ENCODE data around the gene PTPN6. TPM values are rescaled to one million over a fixed set of nuclear protein-coding genes. Genes with fewer than 3 reads are reported as not detected.

The PTPN6 gene
- total RNA-seq, 1 donor from 2014 or later, result 7.2 TPM

- intact Hi-C loops (cut with DNase I), result no loop called here
- DNase-seq, result no peak
- no peak for ATAC-seq (ENCODE audit: poor library complexity)
Measured at GRCh38 chr12:6981152-6982052, 30.2 kb downstream of the PTPN6 start.

- intact Hi-C loops (cut with DNase I), result no loop called here
- ATAC-seq (ENCODE audit: poor library complexity) (no peak), DNase-seq (no peak)
Measured at GRCh38 chr12:6982532-6982931, 31.4 kb downstream of the PTPN6 start.

- ATAC-seq (ENCODE audit: poor library complexity) (peak; percentile 42), DNase-seq (no peak)
- intact Hi-C loops (cut with DNase I), result no loop called here
Measured at GRCh38 chr12:6987956-6988553, 36.9 kb downstream of the PTPN6 start.

- DNase-seq (no peak), ATAC-seq (ENCODE audit: poor library complexity) (no peak)
- intact Hi-C loops (cut with DNase I), result no loop called here
Measured at GRCh38 chr12:6996040-6996441, 44.9 kb downstream of the PTPN6 start.

GRCh38 chr12:6998715-6999451, 47.7 kb downstream of the PTPN6 start:
- DNase-seq (no peak), ATAC-seq (ENCODE audit: poor library complexity) (peak; percentile 87)
- intact Hi-C loops (cut with DNase I), result no loop called here

- intact Hi-C loops (cut with DNase I), result no loop called here
- DNase-seq, result no peak
- peak; percentile 19 for ATAC-seq (ENCODE audit: poor library complexity)
Measured at GRCh38 chr12:7001921-7002591, 50.9 kb downstream of the PTPN6 start.

GRCh38 chr12:7004287-7004803, 53.2 kb downstream of the PTPN6 start:
- ATAC-seq (ENCODE audit: poor library complexity) (no peak), DNase-seq (no peak)
- intact Hi-C loops (cut with DNase I), result no loop called here

- DNase-seq (no peak), ATAC-seq (ENCODE audit: poor library complexity) (no peak)
- intact Hi-C loops (cut with DNase I), result no loop called here
Measured at GRCh38 chr12:7004840-7005239, 53.7 kb downstream of the PTPN6 start.

GRCh38 chr12:7005311-7005710, 54.2 kb downstream of the PTPN6 start:
- DNase-seq, result no peak
- ATAC-seq (ENCODE audit: poor library complexity), result no peak
- intact Hi-C loops (cut with DNase I), result no loop called here

GRCh38 chr12:7006639-7007038, 55.5 kb downstream of the PTPN6 start:
- intact Hi-C loops (cut with DNase I), result no loop called here
- ATAC-seq (ENCODE audit: poor library complexity) (no peak), DNase-seq (no peak)

- ATAC-seq (ENCODE audit: poor library complexity), result no peak
- intact Hi-C loops (cut with DNase I), result no loop called here
- no peak for DNase-seq
Measured at GRCh38 chr12:7008864-7009263, 57.7 kb downstream of the PTPN6 start.

- ATAC-seq (ENCODE audit: poor library complexity) (no peak), DNase-seq (no peak)
- intact Hi-C loops (cut with DNase I), result no loop called here
Measured at GRCh38 chr12:7009512-7009911, 58.4 kb downstream of the PTPN6 start.

Small RNA genes within 50 kb of the gene (microRNA-seq; reads per million reads assigned to microRNA genes)
- gene MIR141, result not detected
- gene MIR200C, result 8.4 reads per million, percentile 22 among the genes with 10 or more reads in this experiment

Other genes starting within 250 kb of the PTPN6 start
- gene COPS7A, start 227.3 kb upstream of the PTPN6 start, total RNA-seq, result 70.4 TPM
- 153 TPM for gene MLF2, start 198.2 kb upstream of the PTPN6 start, total RNA-seq
- gene PTMS, start 185.0 kb upstream of the PTPN6 start, total RNA-seq, result 108 TPM
- gene LAG3, start 178.8 kb upstream of the PTPN6 start, total RNA-seq, result 0.22 TPM
- 10.4 TPM for gene CD4, start 161.8 kb upstream of the PTPN6 start, total RNA-seq
- gene GPR162, start 129.5 kb upstream of the PTPN6 start, total RNA-seq, result 4.4 TPM
- gene P3H3, start 122.9 kb upstream of the PTPN6 start, total RNA-seq, result 10.0 TPM
- gene GNB3, start 110.4 kb upstream of the PTPN6 start, total RNA-seq, result 2.9 TPM
- 1.3 TPM for gene CDCA3, start 100.1 kb upstream of the PTPN6 start, total RNA-seq
- gene USP5, start 99.2 kb upstream of the PTPN6 start, total RNA-seq, result 63.0 TPM
- gene TPI1, start 83.8 kb upstream of the PTPN6 start, total RNA-seq, result 804 TPM
- gene SPSB2, start 78.1 kb upstream of the PTPN6 start, total RNA-seq, result 3.2 TPM
- 8.2 TPM for gene LRRC23, start 46.5 kb upstream of the PTPN6 start, total RNA-seq
- 7.4 TPM for gene ENO2, start 36.8 kb upstream of the PTPN6 start, total RNA-seq
- 69.7 TPM for gene ATN1, start 23.4 kb upstream of the PTPN6 start, total RNA-seq
- gene RNU7-1, start 7.5 kb upstream of the PTPN6 start, total RNA-seq, result not detected
- gene C12orf57, start 7.3 kb upstream of the PTPN6 start, total RNA-seq, result 251 TPM
- gene PHB2, start 19.3 kb downstream of the PTPN6 start, total RNA-seq, result 136 TPM
- gene EMG1, start 19.6 kb downstream of the PTPN6 start, total RNA-seq, result 39.0 TPM
- gene LPCAT3, start 67.1 kb downstream of the PTPN6 start, total RNA-seq, result 48.7 TPM
- gene C1S, start 109.4 kb downstream of the PTPN6 start, total RNA-seq, result 142 TPM
- 165 TPM for gene C1R, start 141.1 kb downstream of the PTPN6 start, total RNA-seq
- gene C1RL, start 157.9 kb downstream of the PTPN6 start, total RNA-seq, result 10.7 TPM
- gene RBP5, start 177.5 kb downstream of the PTPN6 start, total RNA-seq, result 0.46 TPM
- gene CLSTN3, start 179.0 kb downstream of the PTPN6 start, total RNA-seq, result 3.7 TPM
- gene PEX5, start 238.3 kb downstream of the PTPN6 start, total RNA-seq, result 34.1 TPM

All from Right ventricle myocardium superior (tissue), 1 donor.